ENCODE measurements around the gene CPLX3.

GRCh38 chr15:74827614-74828013, 1.2 kb downstream of the CPLX3 start:
- TF ChIP-seq CTCF (IDR thresholded peaks at IDR 0.05; ENCODE audit: extremely low read depth in 1 of 2, insufficient read depth in 1 of 2, low read depth in 1 of 2, low read length in 2 of 2) = no peak
- no peak for TF ChIP-seq EZH2 (IDR thresholded peaks at IDR 0.05; ENCODE audit: borderline replicate concordance, low read depth, low read length, severe bottlenecking)
- TF ChIP-seq MAX (IDR thresholded peaks at IDR 0.05; ENCODE audit: insufficient read depth, insufficient read length) = no peak
- no peak for TF ChIP-seq POLR2A (IDR thresholded peaks at IDR 0.05; ENCODE audit: low read depth, low read length)
- no peak for TF ChIP-seq POLR2AphosphoS5 (IDR thresholded peaks at IDR 0.05; ENCODE audit: insufficient read depth, low read depth, low read length)
- no peak for TF ChIP-seq JUN (IDR thresholded peaks at IDR 0.05; ENCODE audit: borderline replicate concordance, insufficient read depth, insufficient read length, low read depth)
- no peak for TF ChIP-seq FOS (IDR thresholded peaks at IDR 0.05; ENCODE audit: borderline replicate concordance, insufficient read depth, low read length)
- TF ChIP-seq MYC (IDR thresholded peaks at IDR 0.05; ENCODE audit: low read depth, low read length) = no peak
- no peak for TF ChIP-seq GATA2 (IDR thresholded peaks at IDR 0.05; ENCODE audit: insufficient read depth, insufficient read length, low read depth, low read length)

Measured in endothelial cell of umbilical vein (primary cell).